Endothelial cell of hepatic sinusoid (primary cell): ENCODE measurements around the gene VRTN.

Source experiments
- in situ Hi-C: cut with HindIII; loops from 2 replicates; pipeline ENCODE4 v1.10.0; 2017; ENCODE audit warnings: low sequenced_read_pairs

Gene VRTN

GRCh38 chr14:74392616-74393570, 44.6 kb downstream of the VRTN start:
- in situ Hi-C loops = no loop called here

- in situ Hi-C loops = no loop called here
Observed at GRCh38 chr14:74394549-74394948, 46.3 kb downstream of the VRTN start.

GRCh38 chr14:74395094-74395493, 46.8 kb downstream of the VRTN start:
- in situ Hi-C loops = loop anchor here (5.0 kb wide), 2 partner anchors 42 to 43 kb away; no protein-coding TSS in a partner anchor

- in situ Hi-C loops = no loop called here
Observed at GRCh38 chr14:74400031-74400685, 51.9 kb downstream of the VRTN start.

GRCh38 chr14:74400919-74401503, 52.7 kb downstream of the VRTN start:
- in situ Hi-C loops = no loop called here

GRCh38 chr14:74401504-74402241, 53.4 kb downstream of the VRTN start:
- in situ Hi-C loops = no loop called here

GRCh38 chr14:74402401-74403251, 54.4 kb downstream of the VRTN start:
- in situ Hi-C loops = no loop called here

- in situ Hi-C loops = no loop called here
Observed at GRCh38 chr14:74403619-74404417, 55.5 kb downstream of the VRTN start.

GRCh38 chr14:74404435-74404834, 56.2 kb downstream of the VRTN start:
- in situ Hi-C loops = no loop called here

GRCh38 chr14:74405663-74406062, 57.4 kb downstream of the VRTN start:
- in situ Hi-C loops = loop anchor here (5.0 kb wide), 1 partner anchor 82 kb away; no protein-coding TSS in a partner anchor

GRCh38 chr14:74407021-74407800, 58.9 kb downstream of the VRTN start:
- in situ Hi-C loops = loop anchor here (5.0 kb wide), 1 partner anchor 80 kb away; no protein-coding TSS in a partner anchor

- in situ Hi-C loops = loop anchor here (5.0 kb wide), 1 partner anchor 80 kb away; no protein-coding TSS in a partner anchor
Observed at GRCh38 chr14:74407801-74408154, 59.5 kb downstream of the VRTN start.

GRCh38 chr14:74408870-74409269, 60.6 kb downstream of the VRTN start:
- in situ Hi-C loops = loop anchor here (5.0 kb wide), 1 partner anchor 78 kb away; no protein-coding TSS in a partner anchor

- in situ Hi-C loops = loop anchor here (5.0 kb wide), 1 partner anchor 78 kb away; no protein-coding TSS in a partner anchor
Observed at GRCh38 chr14:74409441-74409840, 61.2 kb downstream of the VRTN start.
